Medulla oblongata (tissue), 1 donor: ENCODE results near the gene PPP6R2.

Experiments
- DNase-seq: peaks from one replicate; pipeline ENCODE4 v3.0.0-alpha.2; 2015; ENCODE audit errors: extremely low spot score

The PPP6R2 gene

DNA sequence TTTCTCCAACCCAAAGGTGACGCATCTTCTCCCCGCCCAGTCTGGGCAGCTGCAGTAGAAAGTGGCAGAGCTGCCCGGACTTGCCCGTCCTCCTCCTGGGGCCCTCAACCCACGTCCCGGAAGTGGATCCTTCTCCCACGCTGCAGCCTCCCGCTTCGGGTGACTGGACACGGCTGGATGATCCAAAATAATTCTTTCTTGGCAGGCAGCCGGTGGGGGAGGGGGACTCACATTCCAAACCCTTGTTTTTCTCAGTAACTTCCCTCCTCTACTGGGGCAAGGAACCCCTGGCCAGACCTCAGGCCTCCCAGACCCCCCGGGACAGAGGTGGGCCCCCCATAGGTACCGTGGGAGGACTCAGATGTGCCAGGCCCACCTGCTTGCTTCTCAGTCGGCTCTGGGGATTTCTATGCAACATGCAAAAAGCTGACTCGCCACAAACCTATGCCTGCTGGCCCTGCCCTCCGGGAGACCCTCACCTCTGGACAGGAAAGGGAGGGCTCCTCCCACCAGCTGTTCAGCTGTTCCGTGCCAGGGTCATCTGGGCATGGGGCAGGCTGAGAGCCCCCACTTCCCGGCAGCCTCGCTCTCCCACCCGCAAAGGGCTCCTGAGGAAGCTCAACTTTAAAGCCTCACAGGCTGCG is 37.1 kb upstream of the PPP6R2 start:
- peak; percentile 83 for DNase-seq

DNA sequence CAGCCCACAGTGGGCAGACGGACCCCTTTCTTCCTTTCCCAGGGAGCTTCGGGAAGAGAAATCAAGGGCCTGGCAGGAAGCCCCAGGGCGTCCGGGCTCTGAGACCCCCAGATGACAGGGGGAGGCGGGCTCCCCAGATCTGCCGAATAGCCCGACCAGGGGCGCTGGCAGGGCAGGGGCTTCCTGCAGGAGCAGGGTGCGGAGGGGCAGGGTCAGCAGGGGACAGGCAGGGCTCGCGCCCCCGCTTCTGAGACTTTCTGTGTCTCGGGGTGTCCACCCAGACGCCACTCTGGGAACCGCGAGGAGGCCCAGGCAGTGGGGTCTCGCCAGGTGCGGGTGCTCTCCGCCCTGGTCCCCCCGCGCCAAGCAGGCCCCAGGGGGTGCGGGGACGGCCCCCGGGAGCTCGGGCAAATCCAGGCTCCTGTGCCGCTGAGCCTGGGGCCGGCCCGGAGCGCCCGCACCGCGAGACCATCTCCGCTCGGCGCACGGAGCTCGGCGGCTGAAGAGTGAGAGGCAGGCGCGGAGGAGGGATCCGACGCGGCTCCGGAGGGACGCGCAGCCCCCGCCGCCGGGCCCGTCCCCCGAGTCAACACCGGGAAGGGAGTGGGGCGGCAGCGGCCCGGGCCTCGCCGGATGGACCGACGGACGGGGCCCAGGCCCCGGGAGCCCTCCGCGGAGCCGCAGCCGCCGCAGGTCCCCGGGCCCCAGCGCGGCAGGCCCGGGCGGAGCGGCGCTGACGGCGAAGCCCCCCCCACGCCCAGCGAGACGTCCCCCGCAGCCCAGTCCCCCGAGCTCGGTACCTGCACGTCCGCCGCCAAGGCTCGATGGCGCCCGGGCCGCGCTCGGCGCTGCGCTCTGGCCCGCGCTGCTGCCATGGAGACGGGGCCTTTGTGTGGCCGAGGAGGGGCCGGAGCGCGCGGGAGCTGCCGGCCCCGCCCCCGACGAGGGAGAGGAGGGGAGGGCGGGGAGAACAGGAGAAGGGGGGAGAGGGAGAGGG is 36.1 kb upstream of the PPP6R2 start, which contains the start of gene PLXNB2:
Gene PLXNB2, minus strand, starts transcription at position 894 of the 997 bp plus-strand sequence. CDS start 17,062 bp downstream, outside the sequence.
- peak; percentile 91 for DNase-seq

DNA sequence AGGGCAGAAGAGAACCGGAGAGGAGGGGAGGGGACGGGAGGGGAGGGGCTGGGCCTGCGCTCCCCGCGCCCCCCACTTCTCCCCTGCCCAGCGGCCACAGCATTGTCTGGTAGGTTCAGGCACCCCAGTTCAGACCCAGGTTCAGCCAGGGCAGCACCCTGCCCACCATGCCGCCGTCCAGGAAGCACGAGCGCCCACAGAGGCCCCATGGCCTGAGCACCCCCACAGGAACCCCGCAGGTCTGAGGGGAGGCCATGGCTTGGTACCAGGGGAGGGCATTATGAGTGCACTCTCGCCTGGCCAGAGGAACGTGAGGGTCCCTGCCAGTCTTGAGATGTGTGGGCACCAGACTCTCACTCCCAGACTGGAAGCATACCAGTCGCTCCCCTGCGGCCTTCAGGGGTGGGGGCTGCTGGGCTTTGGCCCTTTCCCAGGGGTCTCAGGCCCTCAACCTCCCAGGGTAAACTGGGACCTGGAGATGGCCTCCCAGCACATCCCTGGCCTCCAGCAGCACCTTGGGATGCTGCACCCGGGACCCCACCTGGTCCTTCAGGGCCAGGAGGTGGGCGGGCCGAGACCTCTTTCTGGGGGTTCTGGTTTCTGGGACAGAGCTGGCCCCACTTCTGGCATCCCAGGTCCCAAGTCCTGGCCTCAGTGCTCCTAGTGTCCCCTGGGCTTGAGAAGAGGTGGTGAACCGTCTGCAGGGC is 35.1 kb upstream of the PPP6R2 start:
- DNase-seq: no peak

DNA sequence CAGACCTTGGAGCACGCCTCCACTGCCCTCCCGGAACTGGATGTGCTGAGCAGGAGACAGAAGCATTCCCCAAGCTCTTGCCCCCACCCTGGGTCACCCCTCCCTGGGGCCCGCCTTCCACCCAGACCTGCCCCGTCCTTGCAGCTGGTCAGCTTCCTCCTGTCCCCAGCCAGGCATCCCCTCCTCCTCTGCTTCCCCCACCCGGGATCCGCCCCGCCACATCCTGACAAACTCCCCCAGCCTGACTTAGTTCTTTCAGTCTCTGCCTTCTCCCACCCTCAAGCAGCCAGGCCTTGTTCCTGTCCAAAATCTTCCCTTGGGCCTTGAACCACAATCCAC is 34.6 kb upstream of the PPP6R2 start:
- DNase-seq: peak; percentile 75

DNA sequence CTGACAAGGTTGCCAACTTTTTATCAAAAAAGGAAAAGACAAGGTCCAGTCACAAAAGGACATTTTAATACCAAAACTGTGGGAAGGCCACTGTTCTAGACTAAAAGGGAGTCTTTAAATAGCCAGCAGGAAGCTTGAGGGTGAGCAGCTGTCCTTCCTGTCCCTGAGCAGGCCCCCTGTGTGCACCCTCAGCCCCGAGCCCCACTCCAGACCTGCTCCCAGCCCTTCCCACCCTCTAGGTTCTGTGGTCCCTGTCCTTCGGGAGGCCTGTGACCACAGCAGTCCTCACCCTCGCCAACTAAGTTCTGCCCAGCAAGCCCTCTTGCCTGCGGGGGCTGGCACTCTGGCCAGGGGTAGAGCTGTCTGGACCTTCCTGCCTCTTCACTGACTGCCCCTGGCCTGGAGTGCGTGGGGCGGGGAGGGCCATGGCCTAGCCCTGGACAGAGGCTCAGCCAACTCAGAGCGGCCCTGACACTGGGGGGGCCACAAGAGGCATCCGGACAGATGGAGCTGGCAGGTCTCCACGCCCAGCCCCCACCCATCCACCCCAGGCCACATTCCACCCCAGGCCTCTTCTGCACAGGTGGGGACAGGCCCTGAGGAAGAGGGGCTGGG is 34.0 kb upstream of the PPP6R2 start:
- DNase-seq: peak; percentile 26

DNA sequence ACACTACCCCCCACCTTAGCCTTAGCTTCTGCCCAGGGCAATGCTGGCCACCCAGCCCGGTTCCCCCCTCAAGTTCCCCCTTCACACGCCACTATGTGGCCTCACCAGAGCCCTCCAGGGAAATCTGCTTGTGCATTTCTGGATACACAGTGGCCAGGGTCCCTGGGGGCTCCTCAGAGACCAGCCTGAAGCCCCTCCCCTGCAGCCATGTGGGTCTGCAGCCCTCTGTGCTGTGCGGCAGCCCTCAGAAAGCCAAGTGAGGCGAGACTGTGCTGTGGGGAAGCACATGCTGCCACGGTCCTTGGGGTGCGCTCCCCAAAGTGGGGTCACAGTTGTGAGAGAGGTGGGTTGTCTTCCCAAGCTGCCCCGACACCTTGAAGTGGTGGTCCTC is 33.5 kb upstream of the PPP6R2 start:
- DNase-seq: no peak

DNA sequence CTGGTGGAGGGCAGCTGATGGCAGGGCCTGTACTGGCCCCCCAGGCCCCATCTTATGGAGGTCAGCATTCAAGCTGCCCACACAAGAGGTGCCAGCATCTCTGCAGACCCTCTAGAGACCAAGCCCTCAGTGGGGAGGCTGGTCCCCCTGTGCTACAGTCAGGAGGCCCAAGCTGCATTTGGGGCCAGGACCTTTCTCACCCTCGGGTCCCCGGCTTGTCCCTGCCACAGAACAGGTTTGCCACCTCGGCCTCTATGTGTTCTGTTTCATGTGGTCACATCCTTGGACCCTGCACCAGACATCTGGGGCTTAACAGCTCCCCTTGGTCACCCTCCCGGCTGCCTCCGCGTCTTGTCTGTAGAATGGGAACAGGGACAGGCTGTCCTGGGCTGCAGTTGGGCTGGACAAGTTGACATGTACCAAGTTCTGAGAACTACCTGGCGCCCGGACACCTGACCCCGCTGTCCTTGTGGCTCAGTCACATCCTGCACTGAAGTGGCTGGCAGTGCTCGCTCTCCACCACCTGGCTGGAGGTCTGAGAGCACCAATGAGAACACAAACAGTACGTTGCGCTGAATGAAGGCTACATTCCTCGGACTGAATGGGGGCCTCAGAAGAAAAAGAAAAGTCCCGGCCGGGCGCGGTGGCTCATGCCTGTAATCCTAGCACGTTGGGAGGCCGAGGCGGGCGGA is 33.0 kb upstream of the PPP6R2 start:
- no peak for DNase-seq

DNA sequence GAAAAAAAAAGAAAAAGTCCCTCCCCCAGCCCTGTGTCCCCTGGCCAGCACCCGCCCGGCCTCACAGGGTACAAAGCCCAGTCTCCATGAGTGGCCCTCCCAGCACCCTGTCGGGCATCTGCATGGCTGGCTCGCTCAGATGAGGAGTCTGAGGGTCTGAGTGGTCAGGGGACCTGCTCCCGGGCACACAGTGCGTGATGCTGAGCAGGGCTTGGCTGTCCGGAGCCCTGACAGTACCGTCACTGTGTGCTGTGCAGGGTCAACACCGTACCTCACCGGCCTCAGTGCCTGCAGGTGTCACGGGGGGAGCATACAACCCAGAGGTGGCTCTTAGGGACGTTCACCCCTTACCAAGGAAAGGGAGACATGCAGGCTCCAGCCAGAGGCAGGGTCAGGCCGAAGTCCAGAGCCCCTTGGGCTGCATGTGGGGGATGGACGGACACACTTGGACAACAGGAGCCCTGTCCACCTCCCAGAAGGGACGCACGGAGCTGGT is 32.1 kb upstream of the PPP6R2 start:
- DNase-seq: no peak

DNA sequence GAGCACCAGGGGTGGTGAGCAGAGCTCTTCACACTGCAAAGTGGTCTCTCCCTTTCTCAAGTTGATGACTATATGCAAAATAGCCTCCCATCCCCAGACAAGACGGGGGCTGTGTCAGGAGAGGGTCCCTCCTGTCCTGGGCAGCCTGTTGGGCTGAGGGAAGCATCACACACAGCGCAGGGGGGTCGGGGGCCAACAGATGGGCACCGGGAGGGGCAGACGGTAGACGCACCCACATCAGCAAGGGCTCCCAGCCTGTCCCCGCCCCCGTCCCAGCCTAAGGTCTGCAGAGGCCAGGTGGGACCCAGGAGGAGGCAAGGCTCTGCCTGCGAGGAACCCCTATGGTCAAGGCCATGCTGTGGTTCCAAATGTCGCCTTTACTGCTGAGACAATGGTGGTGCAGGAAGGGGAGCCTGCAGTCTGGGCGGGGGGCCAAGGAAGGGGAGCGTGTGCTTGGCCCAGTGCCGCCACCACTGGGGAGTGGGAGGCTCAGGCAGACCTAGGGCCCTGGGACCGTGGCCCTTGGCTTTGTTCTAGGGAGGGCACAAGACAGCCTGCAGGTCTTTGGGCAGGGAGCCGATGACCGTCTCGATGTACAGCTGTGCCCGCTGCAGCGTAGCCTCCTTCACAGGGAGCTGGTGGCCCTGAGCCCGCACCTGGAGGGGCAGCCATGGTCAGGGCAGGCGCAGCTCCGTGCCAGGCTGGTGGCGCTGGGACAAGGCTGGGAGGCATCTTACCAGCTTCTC is 31.3 kb upstream of the PPP6R2 start:
- no peak for DNase-seq

DNA sequence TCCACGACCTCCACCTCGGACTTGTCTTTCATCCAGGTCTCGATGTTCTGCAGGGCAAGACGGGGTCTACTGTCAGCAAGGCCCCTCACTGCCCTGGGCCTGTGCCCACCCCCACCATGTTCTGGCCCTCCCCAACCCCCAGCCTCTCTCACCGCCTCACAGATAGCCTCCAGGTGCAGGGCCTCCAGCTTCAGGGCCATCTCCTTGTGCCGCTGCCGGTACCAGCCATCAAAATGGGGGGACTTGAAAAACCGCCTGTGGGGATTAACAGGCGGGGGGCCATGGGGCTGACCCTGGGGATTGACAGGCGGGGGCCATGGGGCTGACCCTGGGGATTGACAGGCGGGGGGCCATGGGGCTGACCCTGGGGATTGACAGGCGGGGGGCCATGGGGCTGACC is 30.8 kb upstream of the PPP6R2 start:
- no peak for DNase-seq

DNA sequence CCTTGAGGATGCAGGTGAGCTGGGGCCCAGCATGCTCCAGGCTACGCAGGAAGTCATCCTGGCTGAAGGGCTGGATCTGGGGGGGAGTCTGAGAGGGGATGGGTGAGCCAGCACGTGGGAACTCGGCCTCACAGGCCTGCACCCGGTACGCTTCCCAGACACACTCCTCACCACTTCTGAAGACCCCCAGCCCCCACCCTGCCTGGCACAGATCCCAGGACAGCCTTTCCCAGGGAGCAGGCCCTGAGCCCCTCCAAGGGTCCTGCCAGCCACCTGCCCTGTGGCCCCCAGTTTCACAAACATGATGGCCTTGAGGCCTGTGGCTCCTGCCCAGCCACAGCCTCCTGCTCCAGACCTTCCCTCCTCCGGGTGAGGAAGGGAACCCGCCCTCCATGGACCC is 30.1 kb upstream of the PPP6R2 start:
- no peak for DNase-seq

DNA sequence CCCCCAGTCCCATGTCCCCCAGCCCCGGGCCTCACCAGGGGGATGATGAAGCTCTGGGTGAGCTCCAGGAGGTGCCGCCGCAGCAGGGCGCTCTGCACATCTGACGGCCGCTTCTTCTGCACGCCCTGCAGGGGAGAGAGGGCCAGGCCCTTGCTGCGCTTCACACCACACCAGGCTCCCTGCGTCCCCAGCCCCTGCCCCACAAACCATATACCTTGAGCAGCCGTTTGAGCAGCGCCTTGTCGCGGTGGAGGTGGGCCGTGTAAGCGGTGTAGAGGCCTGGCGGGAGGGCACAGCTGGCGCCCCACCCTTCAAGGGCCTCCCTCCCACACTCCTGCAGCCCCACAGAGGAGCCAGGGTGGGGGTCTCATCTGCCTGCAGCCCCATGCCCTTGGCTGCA is 29.5 kb upstream of the PPP6R2 start:
- DNase-seq: no peak

DNA sequence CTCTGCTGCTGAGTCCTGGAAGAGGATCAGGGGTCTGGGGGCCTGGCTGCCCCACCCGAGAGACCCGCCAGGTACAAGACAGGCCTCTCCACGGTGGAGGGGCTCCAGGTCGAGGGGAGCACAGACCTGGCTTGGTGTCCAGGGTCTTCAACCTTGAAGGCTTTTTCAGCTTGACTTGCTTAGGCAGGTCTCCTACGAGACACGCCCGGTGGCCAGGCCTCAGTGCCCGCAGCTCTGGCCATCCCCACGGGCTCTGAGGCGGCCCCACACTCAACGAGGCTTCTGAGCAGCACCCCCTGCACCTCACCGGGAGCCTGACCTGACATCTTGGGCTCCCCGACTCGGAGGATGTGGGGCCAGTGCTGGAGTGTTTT is 29.1 kb upstream of the PPP6R2 start:
- no peak for DNase-seq

DNA sequence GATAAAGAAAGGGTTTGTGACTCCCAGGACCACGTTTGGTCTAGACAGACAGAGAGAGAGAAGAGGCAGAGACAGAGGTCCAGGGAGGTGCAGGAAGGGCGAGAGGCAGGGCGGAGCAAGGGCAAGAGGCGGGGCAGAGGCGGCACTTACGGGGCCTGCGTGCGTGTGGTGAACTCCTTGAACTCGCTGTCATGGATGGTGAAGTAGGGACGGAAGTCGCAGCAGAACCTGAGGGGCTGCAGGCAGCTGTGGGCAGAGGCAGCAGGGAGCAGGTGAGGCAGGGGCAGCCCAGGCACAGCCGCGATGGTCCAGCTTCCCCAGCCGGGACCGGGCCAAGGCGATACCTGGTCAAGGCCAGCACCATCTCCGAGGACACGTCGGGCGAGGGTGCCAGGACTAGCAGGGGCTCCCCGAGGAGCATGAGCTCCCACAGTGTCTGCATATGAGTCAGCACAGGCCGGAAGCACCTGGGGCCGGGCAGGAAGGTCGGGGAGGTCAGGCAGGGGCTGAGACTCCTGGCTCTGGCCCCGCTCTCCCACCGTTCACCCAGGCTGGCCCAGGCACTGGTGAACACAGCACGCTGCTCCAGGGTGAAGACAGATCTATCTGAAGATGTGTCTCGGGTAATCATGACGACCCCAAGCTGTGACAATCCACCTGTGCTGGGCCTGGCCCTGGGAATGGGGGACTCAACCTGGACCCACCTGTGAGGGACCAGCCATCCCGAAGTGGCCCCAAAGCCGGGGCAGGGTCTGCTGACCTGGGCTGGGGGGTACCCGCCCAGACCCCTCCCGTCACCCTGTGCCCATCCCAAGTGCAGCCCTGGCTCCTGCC is 28.5 kb upstream of the PPP6R2 start:
- DNase-seq: no peak

DNA sequence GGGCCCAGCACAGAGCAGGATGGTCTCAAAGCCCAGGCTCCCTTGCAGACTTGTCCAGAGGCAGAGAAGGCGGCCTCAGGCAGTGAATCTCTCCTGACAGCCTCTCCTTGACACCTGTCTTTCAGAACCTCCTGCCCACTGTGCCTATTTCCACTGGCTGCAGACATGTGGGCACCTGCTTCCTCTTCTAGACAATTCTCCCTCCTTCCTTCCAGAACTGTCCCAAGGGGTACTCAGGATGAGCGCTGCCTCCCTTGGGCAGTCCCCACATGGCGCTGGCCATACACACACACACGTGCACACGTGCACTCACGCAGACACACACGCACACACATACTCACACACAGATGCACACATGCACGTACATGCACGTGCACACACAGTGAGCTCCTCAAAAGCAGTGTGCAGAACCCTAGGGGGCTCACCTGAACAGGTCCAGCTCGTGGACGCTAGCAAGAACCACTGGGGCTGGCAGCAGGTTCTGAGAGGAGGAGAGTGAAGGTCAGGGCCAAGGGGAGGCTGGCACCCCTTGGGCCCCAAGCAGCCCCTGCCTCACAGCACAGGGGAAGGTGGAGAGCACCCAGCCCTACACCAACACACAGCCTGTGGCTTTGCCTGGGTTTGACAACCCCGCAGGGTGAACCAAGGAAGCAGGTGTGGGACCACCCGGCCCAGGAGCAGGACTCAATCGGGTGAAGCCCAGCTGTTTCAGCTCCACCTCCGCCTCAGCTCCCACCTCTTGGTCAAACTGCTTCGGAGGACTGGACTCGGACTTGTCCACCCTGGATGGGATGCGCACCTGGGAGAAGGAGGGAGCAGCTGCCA is 27.6 kb upstream of the PPP6R2 start:
- no peak for DNase-seq

DNA sequence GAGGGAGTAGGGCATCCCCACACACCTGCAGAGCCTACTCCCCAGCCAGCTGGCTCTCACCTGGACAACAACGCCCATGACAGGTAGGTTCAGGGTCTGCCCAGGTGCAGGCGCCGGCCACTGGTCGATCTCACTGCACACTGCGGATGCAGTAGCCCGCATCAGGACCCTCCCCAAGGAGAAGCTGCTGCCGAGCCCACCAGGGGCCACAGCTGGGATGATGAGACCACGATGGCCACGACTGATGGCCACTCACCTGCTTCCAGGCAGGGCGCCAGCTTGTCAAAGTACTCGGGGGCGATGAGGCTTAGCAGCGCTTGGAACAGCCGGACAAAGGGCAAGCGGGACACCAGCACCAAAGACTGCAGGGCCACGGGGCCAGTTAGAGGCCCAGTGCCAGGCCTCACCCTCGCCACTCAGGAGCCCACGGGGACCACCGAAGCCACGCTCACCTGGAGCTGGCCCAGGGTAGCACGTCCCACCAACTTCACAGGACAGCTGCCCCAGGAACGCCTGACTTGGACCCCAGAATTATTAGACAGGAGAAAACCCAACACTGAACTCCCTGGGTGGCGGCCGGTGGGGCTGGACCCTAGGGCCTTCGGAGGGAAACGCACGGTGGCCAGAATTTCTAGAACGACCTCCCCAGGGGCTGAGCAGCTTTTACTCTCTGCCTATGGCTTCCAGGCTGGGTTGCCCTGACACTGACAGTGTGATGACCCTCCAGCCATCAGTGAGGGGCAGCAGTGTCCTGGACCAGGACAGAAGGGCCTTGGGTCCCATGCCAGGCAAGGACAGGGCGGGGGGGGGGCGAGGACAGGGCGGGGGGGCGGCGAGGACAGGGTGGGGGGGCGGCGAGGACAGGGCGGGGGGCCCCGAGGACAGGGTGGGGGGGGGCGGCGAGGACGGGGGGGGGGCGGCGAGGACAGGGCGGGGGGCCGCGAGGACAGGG is 26.7 kb upstream of the PPP6R2 start:
- no peak for DNase-seq

DNA sequence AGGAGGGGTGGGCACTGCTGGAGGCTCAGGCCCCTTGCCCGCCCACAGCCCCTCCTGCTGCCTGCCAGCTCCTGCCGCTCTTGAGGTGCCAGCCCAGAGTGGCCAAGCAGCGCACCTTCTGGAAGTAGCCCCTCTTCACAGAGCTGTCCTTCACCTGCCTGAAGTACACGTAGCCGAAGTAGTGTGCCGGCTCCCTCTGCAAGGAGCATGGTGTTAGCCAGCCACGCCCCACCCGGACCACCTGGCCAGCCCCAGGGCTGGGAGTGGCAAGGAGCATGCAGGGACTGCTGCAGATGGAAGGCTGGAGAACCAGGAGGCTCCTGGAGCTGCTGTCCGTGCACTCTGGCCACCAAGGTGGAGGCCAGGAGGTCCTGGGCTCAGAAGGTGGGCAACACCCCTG is 25.9 kb upstream of the PPP6R2 start:
- no peak for DNase-seq

DNA sequence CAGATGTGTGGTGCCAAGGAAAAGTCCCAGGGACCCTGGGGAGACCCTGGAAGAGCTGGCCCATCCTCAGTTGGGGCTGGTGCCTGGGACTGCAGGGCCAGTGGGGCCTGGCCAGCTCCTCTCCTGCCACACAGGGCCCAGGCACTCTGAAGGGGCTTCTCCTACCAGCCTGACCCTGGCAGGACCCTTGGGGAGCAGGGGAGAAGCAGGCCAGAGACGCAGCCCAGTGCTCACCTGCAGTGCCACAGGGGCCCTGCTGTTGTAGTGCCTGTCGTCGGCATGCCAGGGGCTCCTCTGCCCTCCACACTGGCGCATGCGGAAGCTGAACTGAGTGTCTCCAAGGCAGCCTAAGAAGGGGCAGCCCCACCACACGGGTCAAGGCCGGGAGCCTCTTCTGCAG is 25.5 kb upstream of the PPP6R2 start:
- DNase-seq: no peak
